ENCODE data around the gene SIX6.

Gene SIX6

GRCh38 chr14:60512126-60512525, 3.2 kb downstream of the SIX6 start:
- in situ Hi-C loops (cut with MboI; ENCODE audit: low sequenced_read_pairs, unreplicated experiment) = no loop called here
- no peak for DNase-seq (ENCODE audit: low spot score)
- no peak for TF ChIP-seq CTCF (IDR thresholded peaks at IDR 0.05; ENCODE audit: borderline replicate concordance, control extremely low read depth, extremely low read depth, insufficient read depth, missing control alignments)

- DNase-seq (ENCODE audit: low spot score) = no peak
- TF ChIP-seq CTCF (IDR thresholded peaks at IDR 0.05; ENCODE audit: borderline replicate concordance, control extremely low read depth, extremely low read depth, insufficient read depth, missing control alignments) = no peak
- in situ Hi-C loops (cut with MboI; ENCODE audit: low sequenced_read_pairs, unreplicated experiment) = no loop called here
Observed at GRCh38 chr14:60512973-60513571, 4.1 kb downstream of the SIX6 start.

- no peak for DNase-seq (ENCODE audit: low spot score)
- in situ Hi-C loops (cut with MboI; ENCODE audit: low sequenced_read_pairs, unreplicated experiment) = no loop called here
- TF ChIP-seq CTCF (IDR thresholded peaks at IDR 0.05; ENCODE audit: borderline replicate concordance, control extremely low read depth, extremely low read depth, insufficient read depth, missing control alignments) = no peak
Observed at GRCh38 chr14:60514378-60514740, 5.4 kb downstream of the SIX6 start.

- in situ Hi-C loops (cut with MboI; ENCODE audit: low sequenced_read_pairs, unreplicated experiment) = no loop called here
- peak; percentile 54 for DNase-seq (ENCODE audit: low spot score)
- TF ChIP-seq CTCF (IDR thresholded peaks at IDR 0.05; ENCODE audit: borderline replicate concordance, control extremely low read depth, extremely low read depth, insufficient read depth, missing control alignments) = peak; percentile 47
Observed at GRCh38 chr14:60514741-60515491, 6.0 kb downstream of the SIX6 start.

GRCh38 chr14:60515511-60516289, 6.8 kb downstream of the SIX6 start:
- in situ Hi-C loops (cut with MboI; ENCODE audit: low sequenced_read_pairs, unreplicated experiment) = no loop called here
- TF ChIP-seq CTCF (IDR thresholded peaks at IDR 0.05; ENCODE audit: borderline replicate concordance, control extremely low read depth, extremely low read depth, insufficient read depth, missing control alignments) = no peak
- DNase-seq (ENCODE audit: low spot score) = no peak

GRCh38 chr14:60532442-60532841, 23.5 kb downstream of the SIX6 start:
- in situ Hi-C loops (cut with MboI; ENCODE audit: low sequenced_read_pairs, unreplicated experiment) = no loop called here
- no peak for DNase-seq (ENCODE audit: low spot score)
- no peak for TF ChIP-seq CTCF (IDR thresholded peaks at IDR 0.05; ENCODE audit: borderline replicate concordance, control extremely low read depth, extremely low read depth, insufficient read depth, missing control alignments)

Measured in GM13976 (cell line).